Left kidney (tissue), 8 donors: ENCODE measurements around the gene THEMIS. TPM values are rescaled to one million over a fixed set of nuclear protein-coding genes. Genes with fewer than 3 reads are reported as not detected.
"Not testable (repeated sequence)": the region's sequence is repeated elsewhere in the genome, so short reads cannot be mapped to it uniquely, and the experiment has no call there.

Source experiments
- DNase-seq: peaks from one replicate; pipeline ENCODE4 v3.0.0-alpha.2; 2013
- long read RNA-seq, 8 donors: transcript quantifications; one replicate each; lab custom pipeline, GENCODE V29; 2026
- polyA plus RNA-seq: library from polyadenylated mRNA; unstranded; fragments of 120-200 nt; gene quantifications from one replicate; pipeline ENCODE4 v1.2.1, GENCODE V29; 2013; ENCODE audit not compliant: insufficient read length

The THEMIS gene, protein sequence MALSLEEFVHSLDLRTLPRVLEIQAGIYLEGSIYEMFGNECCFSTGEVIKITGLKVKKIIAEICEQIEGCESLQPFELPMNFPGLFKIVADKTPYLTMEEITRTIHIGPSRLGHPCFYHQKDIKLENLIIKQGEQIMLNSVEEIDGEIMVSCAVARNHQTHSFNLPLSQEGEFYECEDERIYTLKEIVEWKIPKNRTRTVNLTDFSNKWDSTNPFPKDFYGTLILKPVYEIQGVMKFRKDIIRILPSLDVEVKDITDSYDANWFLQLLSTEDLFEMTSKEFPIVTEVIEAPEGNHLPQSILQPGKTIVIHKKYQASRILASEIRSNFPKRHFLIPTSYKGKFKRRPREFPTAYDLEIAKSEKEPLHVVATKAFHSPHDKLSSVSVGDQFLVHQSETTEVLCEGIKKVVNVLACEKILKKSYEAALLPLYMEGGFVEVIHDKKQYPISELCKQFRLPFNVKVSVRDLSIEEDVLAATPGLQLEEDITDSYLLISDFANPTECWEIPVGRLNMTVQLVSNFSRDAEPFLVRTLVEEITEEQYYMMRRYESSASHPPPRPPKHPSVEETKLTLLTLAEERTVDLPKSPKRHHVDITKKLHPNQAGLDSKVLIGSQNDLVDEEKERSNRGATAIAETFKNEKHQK
- polyA plus RNA-seq = 0.08 TPM
- long read RNA-seq, donor 1 = 0 reads
- long read RNA-seq, donor 2 = 0 reads
- long read RNA-seq, donor 3 = 0 reads
- long read RNA-seq, donor 4 = 0 reads
- long read RNA-seq, donor 5 = 0 reads
- long read RNA-seq, donor 6 = 0 reads
- long read RNA-seq, donor 7 = 0 reads
- long read RNA-seq, donor 8 = 0 reads

DNA sequence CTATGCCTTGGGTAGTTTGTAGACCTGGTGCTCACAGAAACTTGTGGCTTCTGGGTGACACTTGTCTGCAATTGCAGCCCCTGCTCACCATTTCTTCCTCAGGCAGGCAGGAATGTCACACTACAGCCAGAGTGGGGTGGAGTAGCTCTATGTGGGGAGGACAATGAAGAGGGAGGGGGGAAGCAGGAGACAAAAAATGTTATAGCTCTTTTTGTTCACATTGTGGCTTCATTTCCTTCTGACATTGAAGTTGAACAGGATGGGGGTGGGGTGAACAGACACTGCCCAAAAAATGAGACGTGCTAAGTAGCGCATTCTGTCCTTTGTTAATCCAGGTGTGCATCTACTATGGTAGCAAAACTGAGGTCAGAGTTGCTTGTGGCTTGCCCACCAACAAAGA lies at the start of gene THEMIS:
TSS of gene THEMIS (minus strand) at position 124 of the 400 bp plus-strand sequence. CDS start 126 bp downstream, outside the sequence.
- no peak for DNase-seq

DNA sequence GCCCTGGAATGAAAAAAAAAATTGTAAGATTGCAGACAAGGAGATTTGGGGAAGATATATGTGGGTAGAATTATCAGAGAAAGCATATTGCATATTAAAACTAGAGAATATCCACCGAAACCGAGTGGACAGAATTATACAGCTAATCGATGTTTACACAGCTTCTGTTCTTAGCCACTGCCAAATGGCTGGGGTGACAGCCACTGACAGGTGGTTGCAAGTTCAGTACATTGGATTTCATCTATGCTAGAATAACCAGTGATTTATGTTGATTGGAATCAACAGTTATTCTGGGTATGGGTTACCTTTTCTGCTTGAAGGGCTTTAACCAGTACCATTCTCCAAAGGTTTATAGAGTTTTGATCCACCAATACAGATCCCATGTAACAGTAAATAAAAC lies 48.4 kb upstream of the THEMIS start:
- no peak for DNase-seq

DNA sequence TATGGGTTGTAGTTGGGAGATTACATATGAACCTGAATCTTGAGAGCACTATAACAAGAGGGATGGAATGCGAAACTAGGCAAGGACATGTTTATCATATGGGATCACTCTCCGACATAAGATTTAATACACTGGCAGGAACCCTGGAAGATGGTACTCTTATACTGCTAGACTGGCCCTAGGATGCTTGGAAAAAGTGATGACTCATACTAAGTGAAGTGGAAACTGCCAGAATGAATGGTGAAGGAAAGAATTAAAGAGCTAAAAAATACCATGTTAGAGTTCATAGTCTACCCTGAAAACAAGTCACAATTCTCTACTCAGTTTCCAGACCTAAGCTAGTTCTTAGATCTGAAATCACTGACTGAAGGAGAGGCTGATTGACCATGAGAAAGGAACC lies 45.5 kb upstream of the THEMIS start:
- no peak for DNase-seq

DNA sequence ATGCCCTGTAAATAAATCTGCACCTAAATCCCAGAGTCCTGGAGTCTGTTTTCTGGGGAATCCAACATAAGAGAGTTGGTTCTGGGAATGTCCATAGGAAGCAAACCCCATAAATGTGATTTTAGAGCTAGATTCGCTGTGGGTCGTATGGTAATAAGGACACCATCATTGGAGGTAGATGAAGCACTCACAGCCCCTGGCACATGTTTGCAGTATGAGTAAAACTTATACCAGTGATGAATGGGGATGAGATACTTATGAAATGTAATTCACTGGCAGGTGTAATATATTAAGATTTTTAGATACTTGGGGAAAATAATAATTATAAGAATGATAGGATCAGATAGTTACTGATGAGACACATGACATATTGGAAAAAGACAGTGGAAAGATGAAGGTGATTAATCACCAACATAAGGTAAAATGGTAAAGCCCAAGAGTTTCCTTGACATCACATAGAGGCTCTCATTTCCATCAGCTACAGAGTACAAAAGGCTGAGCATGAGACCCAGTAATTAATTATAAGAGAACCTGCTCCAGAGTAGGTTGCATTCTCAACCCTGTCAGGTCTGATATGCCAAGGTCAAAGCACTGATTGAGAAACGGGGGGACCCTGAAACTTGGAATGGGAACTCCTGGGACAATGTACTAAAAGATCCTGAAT lies 44.7 kb upstream of the THEMIS start:
- DNase-seq = no peak

DNA sequence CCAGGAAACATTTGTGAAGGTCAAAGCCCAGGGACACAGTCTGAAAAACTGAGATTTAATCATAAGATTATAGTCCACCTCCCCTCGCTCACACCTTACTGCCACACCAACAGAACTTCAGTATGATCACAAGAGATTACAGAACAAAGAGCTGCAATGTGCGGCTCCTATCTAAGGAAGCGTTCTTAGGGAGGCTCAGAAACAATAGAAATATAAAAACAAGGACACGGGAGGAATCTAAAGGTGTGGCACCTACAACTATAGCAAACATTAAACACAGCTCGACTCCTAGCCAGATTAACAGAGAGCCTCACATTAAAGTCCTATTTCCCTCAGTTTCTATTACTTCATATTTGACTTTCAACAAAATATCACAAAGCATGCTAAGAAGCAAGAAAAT lies 40.4 kb upstream of the THEMIS start:
- no peak for DNase-seq

DNA sequence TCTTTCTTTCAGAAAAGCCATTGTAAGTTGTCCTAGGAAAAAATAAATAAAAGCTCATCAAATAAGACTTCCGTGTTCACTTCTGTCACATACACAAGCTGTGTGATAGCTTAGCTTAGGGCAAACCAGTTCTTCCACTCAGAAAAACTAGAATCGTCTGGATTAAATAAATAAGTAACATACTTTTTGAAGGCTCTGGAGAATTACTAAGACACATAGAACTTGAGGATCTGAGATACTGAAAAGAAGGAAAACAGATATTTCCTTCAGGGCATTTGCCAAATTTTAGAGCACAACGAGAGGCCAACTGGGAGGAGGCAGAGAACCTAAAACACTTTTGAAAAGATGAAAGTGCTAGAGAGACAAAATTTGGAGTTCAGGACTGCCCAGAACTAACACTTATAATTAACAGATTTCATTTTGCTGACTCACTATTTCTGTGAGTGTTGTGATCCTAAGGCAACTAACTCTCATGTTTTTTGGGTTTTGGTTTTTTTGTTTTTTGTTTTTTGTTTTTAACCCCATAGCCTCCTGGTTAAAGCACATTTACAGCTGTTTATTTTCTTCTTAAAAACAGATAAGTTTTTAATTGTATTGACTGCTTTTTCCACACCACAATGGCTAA lies 38.7 kb upstream of the THEMIS start:
- DNase-seq = no peak

DNA sequence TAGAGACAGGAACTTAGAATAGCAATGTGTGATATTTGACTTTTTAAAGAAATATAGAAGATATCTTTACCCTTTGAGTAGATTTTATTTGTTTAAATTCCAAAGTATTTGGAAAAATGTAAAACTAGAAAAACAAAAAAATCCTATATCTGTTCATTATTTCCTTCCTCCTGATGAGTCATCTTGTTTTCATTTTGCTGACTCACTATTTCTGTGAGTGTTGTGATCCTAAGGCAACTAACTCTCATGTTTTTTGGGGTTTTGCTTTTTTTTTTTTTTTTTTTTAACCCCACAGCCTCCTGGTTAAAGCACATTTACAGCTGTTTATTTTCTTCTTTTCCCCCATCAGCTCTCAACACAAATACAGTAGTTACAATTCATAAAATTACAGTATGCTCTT lies 37.8 kb upstream of the THEMIS start:
- DNase-seq = no peak

DNA sequence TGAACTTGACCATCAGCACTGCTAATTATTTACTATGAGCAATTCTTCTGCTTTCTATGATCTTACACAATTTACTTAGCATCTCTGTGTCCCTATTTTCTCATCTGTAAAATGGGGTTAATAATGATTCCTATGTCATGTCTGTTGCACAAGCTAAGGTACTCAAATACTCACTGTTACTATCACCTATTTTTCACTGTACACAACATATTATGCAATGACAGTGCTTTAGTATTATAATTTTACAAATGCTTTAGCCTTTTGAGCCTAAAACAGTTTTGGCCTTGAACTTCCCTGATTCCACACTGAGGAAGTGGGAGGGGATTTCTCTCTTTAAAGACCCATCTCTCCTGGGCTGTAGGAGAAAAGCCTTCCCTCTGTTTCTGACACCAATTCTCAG lies 36.9 kb upstream of the THEMIS start:
- no peak for DNase-seq

DNA sequence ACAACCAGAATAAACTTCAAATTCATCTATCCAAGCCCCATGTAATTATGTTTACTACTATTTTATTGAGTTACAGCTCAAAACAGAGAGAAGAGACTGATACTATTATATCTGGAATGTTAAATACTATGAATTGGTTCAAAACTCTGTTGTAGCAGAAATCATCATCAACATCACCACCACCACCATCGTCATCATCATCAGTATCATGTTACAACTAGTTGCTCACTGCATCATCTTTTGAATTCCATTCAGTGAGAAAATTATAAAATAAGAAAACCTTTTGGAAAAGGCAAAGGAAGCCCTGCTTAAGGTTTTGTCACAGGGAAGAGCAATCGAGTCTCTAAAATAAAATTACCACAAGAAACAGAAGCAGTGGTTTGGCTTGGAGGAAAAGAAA lies 36.2 kb upstream of the THEMIS start:
- DNase-seq = no peak

DNA sequence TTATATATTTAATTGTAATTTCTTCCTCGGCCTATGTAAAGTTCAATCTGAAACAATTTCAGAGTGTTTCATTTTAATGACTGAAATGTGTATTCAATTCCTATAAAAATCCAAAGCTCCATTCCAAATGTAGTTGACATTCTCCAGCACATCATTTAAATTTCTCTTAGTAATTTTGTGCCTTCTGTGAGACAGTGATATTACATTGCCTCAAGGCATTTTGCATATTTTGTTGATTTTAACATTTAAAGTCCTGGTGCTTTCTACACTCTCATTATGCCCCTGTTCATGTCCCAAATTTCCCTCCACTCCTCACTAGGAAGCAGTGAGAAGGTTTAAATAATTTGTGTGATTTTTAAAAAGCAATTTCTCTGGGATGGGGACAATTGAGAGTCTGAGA lies 34.1 kb upstream of the THEMIS start:
- DNase-seq = no peak

DNA sequence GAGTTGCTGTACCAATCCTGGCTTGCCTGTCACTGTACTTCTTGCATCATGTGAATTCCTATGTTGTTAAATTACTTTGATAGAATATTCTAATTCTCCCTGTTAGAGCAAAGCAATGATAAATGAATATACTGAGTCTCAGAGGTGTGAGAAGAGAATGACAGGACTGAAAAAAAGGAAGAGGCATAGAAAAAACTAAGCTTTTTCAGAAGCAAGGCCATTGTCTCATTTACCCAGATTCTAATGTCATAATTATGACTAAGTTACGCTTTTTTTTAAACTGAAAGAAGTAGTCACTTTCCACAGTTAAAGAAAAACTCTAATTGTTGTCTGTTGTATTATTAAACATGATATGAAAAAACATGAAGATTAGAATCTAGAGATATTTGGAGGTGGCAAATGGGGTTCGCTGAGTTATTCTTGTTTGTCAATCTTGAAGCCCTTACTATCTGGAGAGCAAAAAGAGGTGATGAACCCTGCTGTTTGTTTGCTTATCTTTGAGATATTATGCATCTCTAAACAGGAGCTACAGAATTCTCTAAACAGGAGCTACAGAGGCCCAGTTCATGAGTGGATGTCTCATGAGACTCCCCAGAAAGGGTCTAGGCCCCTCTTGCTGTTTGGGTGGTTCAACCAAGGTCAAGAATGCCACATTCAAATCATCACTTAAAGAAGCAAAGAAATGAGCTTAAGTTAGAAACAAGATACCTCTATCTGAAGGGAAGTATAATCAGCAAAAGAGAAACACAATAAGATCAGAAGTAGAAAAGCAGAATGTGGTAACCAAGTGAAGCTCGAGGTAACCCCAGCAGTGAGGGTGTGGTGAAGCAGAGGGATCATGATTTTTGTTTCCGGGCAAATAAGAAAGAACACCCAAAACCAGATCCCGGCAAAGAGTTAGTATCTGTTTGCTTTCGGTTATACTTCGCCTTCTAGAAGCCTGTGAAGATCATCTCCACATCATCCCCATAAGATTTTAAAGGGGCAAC lies 33.3 kb upstream of the THEMIS start:
- DNase-seq = no peak

DNA sequence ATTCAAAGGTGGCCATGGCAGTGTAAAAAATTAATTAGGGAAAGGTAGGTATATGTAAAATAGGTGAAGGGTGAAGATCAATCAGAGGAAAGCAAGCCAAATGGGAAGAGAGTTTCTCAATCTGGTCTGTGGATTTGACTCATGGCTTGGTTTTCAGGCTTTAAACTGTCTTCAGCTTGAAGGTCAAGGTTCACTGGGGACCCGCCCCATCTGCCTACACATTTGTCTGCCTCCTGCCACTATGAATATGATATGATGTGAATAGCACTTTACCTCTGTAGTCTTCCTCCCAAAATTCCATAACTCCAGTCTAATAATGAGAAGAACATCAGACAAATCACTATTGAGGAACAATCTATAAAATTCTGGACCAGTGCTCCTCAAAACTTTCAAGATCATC lies 32.3 kb upstream of the THEMIS start:
- no peak for DNase-seq

DNA sequence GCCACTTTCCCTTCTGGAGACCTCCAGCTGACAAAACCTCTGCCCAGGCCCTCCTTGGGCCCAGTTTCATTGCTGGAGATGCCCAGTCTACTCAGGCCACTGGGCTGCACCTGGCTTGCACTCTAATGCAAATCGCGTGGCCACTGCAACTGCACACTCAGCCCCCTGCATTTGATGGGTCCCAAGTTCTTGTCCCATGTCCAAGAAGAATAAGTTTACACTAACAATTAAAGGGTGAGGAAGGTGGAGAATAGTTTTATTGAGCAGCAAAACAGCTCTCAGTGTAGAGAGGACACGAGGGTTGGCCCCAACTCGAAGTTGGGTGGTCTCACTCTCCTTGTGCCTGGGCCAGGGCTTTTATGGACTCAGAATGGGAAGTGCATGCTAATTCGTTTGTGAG lies 31.9 kb upstream of the THEMIS start:
- no peak for DNase-seq

DNA sequence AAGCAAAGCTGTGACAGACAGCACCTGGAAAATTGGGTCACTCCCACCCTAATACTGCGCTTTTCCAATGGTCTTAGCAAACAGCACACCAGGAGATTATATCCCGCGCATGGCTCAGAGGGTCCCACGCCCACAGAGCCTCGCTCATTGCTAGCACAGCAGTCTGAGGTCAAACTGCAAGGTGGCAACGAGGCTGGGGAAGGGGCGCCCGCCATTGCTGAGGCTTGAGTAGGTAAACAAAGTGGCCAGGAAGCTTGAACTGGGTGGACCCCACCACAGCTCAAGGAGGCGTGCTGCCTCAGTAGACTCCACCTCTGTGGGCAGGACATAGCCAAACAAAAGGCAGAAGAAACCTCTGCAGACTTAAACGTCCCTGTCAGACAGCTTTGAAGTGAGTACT lies 25.6 kb upstream of the THEMIS start:
- not testable (repeated sequence) for DNase-seq

DNA sequence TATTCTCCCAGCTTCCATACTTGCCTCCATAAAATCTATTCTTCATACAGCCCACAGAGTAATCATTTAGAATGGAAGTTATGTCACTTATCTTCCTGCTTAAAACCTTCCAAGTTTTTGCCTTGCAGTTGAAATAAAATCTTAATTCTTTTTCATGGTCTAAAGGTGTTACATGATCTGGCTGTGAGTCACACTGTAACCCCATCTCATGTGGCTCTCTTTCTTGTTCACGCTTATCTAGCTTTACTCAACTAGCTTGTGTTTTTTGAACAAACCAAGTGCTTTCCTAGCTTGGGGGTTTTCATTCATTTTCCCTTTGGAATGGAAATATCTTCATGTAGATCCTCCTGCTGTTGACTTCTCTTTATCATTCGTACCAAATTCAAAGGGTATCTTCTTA lies 23.6 kb upstream of the THEMIS start:
- no peak for DNase-seq

DNA sequence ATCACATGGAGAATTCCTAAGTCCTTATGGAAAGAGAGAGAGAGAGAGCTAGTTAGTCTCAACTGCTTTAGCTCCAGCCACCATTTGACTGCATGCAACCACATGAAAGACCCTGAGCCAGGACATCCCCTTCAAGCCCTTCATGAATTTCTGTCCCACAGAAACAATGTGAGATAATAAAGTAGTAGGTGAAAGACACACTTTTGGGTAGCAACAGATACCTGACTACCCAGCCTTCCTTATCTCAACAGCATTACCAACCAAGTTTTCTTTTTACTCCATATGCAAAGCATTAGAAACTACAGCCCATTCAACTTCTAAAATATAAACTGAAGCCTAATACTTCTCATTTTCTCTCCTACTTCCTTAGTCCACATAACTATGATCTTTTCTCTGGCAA lies 23.2 kb upstream of the THEMIS start:
- DNase-seq = no peak

DNA sequence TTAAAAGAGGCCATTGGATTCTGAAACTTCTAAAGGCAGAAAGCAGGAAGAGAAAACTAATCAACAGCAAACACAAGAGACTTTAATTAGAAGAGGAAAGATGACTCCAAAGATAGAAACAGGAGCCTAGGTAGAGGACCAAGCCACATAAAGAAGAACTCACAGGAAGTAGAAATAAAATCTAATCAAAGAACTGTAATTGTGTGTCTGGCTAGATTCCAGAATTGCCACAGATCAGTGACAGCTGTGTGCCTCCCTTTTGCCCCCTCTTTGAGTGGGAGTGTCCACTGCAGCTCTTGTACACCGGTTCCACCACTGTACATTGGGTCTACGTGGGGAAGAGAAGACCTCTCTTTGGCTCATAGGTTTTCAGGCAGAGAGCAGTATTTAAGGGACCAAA lies 22.3 kb upstream of the THEMIS start:
- DNase-seq = no peak

DNA sequence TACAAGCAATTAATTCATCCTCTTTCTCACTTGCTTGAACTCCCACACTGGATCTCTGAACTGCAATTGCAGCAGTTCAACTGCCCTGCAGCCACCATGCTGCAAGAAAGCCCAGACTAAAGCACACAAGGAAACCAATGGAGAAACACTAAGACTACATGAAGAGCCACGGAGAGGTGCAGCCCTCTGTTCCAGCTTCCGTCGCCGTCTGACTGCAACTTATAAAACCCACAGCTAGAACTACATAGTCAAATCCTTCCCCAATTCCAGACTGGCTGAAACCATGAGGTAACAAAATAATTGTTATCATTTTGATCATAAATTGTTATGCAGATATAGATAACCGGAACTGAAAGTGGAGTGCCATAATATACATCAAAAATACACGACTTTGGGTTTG lies 21.1 kb upstream of the THEMIS start:
- no peak for DNase-seq

DNA sequence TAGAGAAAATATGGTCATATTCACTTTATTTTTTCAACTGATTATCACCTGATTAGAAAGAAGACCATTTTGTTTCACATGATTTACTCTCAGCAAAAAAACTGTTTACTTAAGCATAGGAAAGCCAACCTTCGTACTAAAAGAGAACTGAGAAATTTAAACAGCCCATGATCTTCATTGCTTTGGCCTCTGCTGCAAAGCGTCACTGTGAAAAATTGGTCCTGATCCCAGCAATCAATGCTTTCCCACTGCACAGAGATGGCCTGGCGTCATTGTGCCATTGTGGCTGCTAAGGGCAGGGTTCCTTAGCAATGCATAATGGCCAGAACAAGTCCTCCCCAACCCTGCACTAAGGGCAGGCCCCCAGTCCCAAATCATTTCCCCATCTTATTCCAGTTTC lies 19.9 kb upstream of the THEMIS start:
- DNase-seq = no peak

DNA sequence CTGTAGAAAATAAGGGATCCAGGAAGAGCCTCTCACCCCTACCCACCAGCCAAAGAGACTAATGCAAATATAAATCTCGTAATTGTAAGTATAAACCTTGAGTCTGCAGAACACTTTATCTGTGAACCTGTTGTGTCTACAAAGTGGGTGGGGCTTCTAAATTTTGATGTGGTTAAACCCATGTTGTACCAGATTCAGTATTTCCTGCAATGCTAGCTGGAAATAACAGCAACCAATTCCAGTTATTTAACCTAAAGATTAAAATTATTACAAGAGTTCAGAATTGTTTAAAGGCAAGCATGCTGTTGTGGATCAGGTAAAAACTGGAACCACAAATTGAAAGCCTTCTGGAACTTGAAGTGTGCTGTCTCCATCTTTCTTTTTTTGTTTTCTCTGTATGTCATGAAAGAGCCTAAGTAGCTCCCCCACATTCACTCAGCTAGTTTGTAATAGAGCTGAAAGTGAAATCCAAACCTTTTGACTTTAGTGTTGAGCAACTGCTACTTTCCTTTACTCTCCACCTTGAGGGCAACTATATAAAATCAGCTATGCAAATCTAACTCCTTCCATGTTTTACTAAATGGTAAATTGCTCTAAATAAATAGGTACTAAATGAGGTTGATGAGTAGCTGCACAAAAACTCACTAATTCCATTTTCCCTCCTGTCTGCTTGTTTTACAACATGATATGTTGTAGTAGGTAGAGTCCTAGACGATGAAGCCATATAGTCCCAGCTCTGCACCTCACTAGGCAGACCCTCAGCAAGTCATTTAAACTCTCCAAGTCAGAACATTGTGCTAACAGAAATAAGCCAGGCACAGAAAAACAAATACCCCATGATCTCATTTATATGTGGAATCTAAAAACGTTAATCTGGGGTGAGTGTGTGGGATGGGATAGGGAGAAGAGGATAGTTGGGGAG lies 17.9 kb upstream of the THEMIS start:
- no peak for DNase-seq
